ENCODE data around the gene KDF1.
"Not testable (repeated sequence)": the region's sequence is repeated elsewhere in the genome, so short reads cannot be mapped to it uniquely, and the experiment has no call there.

Gene KDF1

GRCh38 chr1:26953374-26953773 is 6.9 kb downstream of the KDF1 start:
- no peak for DNase-seq

GRCh38 chr1:26951821-26952497 is 8.3 kb downstream of the KDF1 start:
- no peak for DNase-seq

- no peak for DNase-seq
Observed at GRCh38 chr1:26951216-26951615, 9.1 kb downstream of the KDF1 start.

DNA sequence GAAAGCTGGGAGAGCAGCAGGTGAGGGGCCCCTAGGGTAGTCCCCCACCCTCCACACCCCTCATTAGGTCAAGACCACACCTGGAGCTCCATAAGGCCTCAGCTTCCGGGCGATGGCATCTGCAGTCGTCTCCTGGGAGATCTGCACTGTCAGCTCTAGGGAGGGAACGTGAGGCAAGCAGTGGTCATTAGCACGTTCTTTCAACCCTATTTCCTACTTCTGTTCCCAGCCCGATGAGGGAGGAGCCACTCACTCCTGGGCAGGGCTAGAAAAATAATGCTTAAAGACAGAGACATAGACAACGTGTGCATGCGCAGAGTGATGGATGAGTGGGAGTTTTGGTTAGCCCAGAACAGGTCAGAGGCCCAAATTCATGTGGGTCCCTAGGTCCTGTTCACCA is 9.7 kb downstream of the KDF1 start:
- no peak for DNase-seq

- no peak for DNase-seq
Observed at GRCh38 chr1:26949926-26950319, 10.3 kb downstream of the KDF1 start.

DNA sequence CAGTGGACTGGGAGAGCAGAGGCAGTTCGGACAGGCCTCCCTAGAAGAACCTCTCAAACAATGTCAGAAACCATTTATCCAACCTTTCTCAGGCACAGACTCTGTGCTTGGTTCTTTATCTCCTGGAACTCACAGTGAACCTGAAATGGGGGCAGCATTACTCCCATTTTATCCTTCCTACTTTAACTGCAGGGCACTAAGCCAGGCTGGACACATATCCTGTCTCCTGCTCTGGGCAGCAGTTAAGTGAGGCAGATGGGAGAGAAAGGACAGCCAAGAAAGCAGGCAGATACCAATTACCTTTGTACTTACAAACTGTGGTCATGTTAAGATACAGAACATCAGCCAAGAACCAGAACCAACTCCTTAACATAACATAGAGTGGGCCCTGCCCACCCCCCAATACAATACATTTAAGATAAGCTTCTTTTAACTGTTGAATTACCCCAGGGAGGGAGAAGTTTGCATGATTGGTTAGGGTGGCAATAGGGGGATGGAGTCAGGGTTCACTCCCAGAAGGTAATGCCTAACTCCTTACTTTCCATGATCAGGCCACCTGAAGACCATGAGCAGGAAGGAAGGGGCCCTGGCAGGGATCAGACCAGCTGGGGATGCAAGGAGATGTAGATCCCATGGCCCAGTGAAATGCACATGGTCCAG is 10.9 kb downstream of the KDF1 start:
- DNase-seq: no peak

GRCh38 chr1:26948725-26949057 is 11.6 kb downstream of the KDF1 start:
- not testable (repeated sequence) for DNase-seq

DNA sequence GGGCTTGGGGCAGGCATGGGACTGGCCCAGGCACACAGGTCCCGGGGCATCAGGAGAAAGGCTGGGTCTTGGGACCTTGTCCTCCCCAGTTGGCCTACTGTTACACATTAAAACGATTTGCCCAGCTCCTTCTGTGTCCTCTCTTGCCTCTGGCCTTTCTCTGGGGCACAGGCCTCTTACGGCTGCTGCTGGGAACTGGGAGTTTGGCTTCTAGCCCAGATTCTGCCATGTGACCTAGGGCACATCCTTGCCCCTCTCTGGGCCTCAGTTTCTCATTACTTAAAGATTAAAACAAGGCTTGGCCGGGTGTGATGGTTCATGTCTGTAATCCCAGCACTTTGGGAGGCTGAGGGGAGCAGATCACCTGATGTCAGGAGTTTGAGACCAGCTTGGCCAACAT is 14.0 kb downstream of the KDF1 start:
- DNase-seq: no peak

- DNase-seq: no peak
Observed at GRCh38 chr1:26945728-26946127, 14.5 kb downstream of the KDF1 start.

DNA sequence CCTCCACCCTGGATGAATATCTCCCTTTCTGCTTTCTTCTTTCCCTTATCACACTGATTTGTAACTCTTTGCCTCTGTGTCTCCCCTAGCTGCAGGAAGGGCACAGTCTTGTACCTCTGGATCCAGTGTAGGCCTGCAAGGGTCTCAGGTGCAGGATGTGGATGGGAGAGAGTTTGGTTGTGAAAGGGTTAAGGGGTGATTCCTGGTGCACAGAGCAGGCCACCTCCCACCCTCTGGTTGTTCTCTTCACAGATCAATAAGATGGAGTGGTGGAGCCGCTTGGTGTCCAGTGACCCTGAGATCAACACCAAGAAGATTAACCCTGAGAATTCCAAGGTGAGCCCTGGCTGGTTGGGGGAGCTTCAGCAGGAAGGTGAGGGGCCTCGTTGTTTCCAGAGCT is 15.1 kb downstream of the KDF1 start:
- no peak for DNase-seq

DNA sequence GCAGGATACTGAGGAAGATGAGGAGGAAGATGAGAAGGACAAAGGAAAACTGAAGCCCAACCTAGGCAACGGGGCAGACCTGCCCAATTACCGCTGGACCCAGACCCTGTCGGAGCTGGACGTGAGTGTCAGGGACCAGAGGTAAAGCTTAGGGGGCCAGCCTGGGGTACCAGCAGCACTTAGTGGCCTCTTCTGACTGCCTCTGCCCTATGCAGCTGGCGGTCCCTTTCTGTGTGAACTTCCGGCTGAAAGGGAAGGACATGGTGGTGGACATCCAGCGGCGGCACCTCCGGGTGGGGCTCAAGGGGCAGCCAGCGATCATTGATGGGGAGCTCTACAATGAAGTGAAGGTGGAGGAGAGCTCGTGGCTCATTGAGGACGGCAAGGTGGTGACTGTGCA is 17.6 kb downstream of the KDF1 start:
- DNase-seq: no peak

- DNase-seq: no peak
Observed at GRCh38 chr1:26941311-26941710, 19.0 kb downstream of the KDF1 start.

DNA sequence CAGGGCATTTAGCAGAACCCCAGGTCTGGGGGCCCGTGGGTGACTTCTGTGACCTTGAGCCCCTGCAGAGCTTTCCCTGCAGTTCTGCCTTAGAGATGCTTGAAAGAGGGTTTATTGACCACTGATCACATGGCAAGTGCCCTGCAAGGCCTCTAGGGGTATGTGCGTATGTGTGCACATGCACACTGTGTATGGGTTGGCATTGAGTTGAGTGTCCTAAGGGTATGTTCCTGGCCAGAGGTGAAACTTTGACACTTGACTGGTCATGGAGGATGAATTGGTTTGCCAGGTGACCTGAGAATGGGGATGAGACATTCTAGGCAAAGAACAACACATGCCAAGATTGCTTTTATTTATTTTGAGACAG is 21.6 kb downstream of the KDF1 start:
- DNase-seq: no peak

GRCh38 chr1:26938004-26938658 is 22.1 kb downstream of the KDF1 start:
- no peak for DNase-seq

DNA sequence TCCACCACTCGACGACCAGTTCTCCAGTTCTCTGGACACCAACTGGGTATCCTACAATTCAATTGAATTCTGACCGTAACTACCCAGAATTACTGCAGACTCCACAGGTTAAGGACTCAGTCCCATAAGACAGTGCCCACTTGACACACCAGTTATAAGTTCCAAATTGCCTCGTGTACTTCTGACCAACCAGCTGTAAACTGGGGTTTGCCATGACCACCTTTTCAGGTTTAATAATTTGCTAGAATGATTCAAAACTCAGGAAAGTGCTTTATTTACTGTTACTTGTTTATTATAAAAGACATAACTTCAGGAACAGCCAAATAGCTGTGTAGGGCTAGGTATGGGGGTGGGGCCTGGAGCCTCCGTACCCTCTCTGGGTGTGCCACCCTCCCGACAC is 23.4 kb downstream of the KDF1 start:
- no peak for DNase-seq

- DNase-seq: no peak
Observed at GRCh38 chr1:26932531-26932930, 27.7 kb downstream of the KDF1 start.

GRCh38 chr1:26923711-26924110 is 36.6 kb downstream of the KDF1 start:
- DNase-seq: no peak

GRCh38 chr1:26922901-26923300 is 37.4 kb downstream of the KDF1 start:
- DNase-seq: no peak

DNA sequence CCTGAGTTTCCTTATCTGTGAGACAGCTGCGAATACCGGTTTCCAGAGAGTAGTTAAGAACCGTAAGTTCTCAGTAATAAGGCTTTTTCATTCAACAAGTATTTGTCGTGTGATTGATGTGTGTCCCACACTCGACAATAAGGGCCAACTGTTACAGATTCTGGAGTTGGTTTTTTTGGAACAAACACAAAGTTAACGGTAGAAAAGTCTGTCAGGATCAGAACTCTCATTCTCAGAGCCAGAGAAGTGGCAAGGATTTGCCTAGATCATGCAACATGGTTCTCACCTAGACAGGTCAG is 37.9 kb downstream of the KDF1 start:
- DNase-seq: no peak

GRCh38 chr1:26921540-26922430 is 38.5 kb downstream of the KDF1 start, which contains the start of gene NUDC:
Gene NUDC, plus strand, starts transcription at chr1:26921743. Its CDS starts 106 bp downstream, at chr1:26921849.
- peak; percentile 98 for DNase-seq

- DNase-seq: no peak
Observed at GRCh38 chr1:26921126-26921539, 39.1 kb downstream of the KDF1 start.

DNA sequence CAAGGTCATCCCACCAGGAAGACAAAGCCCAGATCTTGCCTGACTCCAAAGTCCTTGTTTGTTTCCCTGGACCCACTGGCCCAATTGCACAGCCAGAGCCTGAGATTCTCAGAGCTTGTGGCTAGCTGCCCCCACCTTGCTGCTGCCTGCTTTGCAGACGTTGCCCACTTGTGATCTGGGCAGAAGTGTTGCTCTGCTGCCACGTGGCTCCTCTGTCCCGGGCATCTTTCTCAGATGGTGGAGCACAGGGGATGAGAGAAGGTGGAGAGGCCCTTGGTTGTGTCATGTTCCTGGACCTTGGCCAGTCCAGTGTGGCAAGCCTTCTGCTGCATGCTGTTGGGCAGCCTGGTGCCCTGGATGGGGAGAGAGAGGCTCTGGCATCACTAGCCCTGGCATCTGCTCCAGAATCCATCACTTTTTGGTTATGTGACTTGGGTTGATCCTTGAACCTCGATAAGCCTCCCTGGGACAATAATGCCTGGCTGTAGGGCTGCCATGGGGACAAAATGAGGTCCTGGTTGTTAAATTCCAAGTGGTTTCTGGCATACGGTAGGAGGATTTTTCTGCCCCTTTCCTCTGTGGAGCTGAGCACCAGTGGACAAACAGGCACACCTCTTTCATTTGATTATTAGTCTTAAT is 44.9 kb downstream of the KDF1 start:
- DNase-seq: no peak
